IMR-90 (cell line): ENCODE data around the gene TARBP2.

Source experiments
- CEBPB ChIP-seq: IDR thresholded peaks from 2 replicates; pipeline ENCODE4 v1.6.1; 2012; ENCODE audit warnings: low read depth, low read length, improper control_type of control experiment
- CHD1 ChIP-seq: IDR thresholded peaks from 2 replicates; pipeline ENCODE4 v1.6.1; 2012; ENCODE audit warnings: low read depth, low read length, improper control_type of control experiment
- CTCF ChIP-seq: conservative IDR thresholded peaks from 2 replicates; pipeline ENCODE4 v1.5.1; 2012; ENCODE audit warnings: mild to moderate bottlenecking, low read depth, low read length, improper control_type of control experiment
- FOS ChIP-seq: fragments of 150-350 bp; IDR thresholded peaks from 2 replicates; pipeline ENCODE4 v1.6.1; 2016; ENCODE audit warnings: low read depth, low read length
- POLR2A ChIP-seq: IDR thresholded peaks from 2 replicates; pipeline ENCODE4 v1.6.1; 2012; ENCODE audit warnings: mild to moderate bottlenecking, low read depth, low read length
- RAD21 ChIP-seq: IDR thresholded peaks from 2 replicates; pipeline ENCODE4 v1.6.1; 2012; ENCODE audit warnings: low read length, improper control_type of control experiment
- RCOR1 ChIP-seq: IDR thresholded peaks from 2 replicates; pipeline ENCODE4 v1.6.1; 2012; ENCODE audit warnings: mild to moderate bottlenecking, low read length, improper control_type of control experiment; ENCODE audit not compliant: insufficient replicate concordance
- SMC3 ChIP-seq: fragments of 150-350 bp; IDR thresholded peaks from 2 replicates; pipeline ENCODE4 v1.6.1; 2016; ENCODE audit warnings: low read depth, mild to moderate bottlenecking, antibody characterized with exemption, low read length, moderate library complexity
- TF ChIP-seq, protein P1 (sequence below): fragments of 150-350 bp; IDR thresholded peaks from 2 replicates; pipeline ENCODE4 v1.6.1; 2017; ENCODE audit warnings: mild to moderate bottlenecking, antibody characterized with exemption, low read length, low read depth

DNA sequence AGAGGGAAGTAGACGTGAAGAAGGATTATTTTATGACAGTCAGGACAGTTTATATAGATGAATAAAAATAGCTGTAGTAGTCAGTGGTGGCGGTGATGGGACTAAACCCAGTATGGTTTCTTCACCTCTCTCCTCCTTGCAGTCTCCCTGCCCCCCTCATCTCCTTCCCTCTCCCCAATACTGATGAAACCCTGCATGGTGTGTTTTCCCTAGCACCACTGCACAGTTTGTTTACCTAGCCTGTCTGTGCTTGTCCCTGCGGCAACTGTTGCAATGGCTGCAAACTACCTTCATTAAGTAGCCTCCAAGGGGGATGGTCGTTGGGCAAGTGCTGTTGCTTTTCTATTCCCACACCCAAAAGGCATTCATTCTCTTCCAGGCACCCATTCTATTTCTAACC is 34.4 kb upstream of the TARBP2 start:
- no peak for TF ChIP-seq CTCF
- no peak for TF ChIP-seq CHD1
- TF ChIP-seq FOS = no peak
- no peak for TF ChIP-seq RAD21
- TF ChIP-seq POLR2A = no peak
- TF ChIP-seq, protein P1, sequence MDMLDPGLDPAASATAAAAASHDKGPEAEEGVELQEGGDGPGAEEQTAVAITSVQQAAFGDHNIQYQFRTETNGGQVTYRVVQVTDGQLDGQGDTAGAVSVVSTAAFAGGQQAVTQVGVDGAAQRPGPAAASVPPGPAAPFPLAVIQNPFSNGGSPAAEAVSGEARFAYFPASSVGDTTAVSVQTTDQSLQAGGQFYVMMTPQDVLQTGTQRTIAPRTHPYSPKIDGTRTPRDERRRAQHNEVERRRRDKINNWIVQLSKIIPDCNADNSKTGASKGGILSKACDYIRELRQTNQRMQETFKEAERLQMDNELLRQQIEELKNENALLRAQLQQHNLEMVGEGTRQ = no peak
- no peak for TF ChIP-seq CEBPB
- no peak for TF ChIP-seq SMC3
- no peak for TF ChIP-seq RCOR1
